K562 (cell line): Measurements from ENCODE around the gene DLGAP1. TPM values are rescaled to one million over a fixed set of nuclear protein-coding genes. Genes with fewer than 3 reads are reported as not detected.

Source experiments
- ATAC-seq: fragments of 200-7000 bp; cut with Tn5 transposase; 3 replicates; pipeline ENCODE4 v1.9.1; 2020; ENCODE audit warnings: moderate library complexity
- BruUV-seq: library from RNA; stranded (reverse); fragments of 400-500 nt; replicated peaks from 2 replicates; lab custom pipeline; 2021; lab: Mats Ljungman, UMichigan
- CTCF ChIA-PET: fragments of 300-600 bp; formaldehyde crosslinking; extraction: SDS; loops from one replicate; lab custom pipeline; 2021; ENCODE audit warnings: low intra/inter-chr PET ratio; lab: Yijun Ruan, JAX
- POLR2A ChIA-PET: fragments of 300-600, 350-650 bp; sonication (Branson Sonifier 250); formaldehyde crosslinking; extraction: SDS; loops from one replicate; lab custom pipeline; 2021; ENCODE audit warnings: antibody characterized with exemption, inconsistent platforms; lab: Yijun Ruan, JAX
- DNase-seq, 4 experiments: peaks; one replicate each; pipeline versions ENCODE4 v3.0.0 to v3.0.0-alpha.2; 2011 to 2018; ENCODE audit warnings: low spot score in 3 of 4, mixed read lengths in 3 of 4; ENCODE audit errors: extremely low read depth in 1 of 4
- FAIRE-seq: peaks from 2 replicates; lab custom pipeline; 2011; peaks lifted over from hg19 to GRCh38; lab: Jason Lieb, UNC
- H2AFZ ChIP-seq: 2 replicates; pipeline ENCODE4 v1.6.0; 2011; ENCODE audit warnings: low read depth, low read length, control low read depth, inconsistent platforms
- H3K27ac ChIP-seq: fragments of 200-600 bp; 3 replicates; pipeline ENCODE4 v1.8.0; 2011; ENCODE audit warnings: low read depth, mild to moderate bottlenecking, control low read depth, inconsistent platforms, low read length, moderate library complexity, mixed read lengths; ENCODE audit errors: extremely low read depth
- H3K27me3 ChIP-seq, 2 experiments: fragments of 300-600 bp in 1 of 2; 2 replicates in 1 of 2; 3 replicates in 1 of 2; pipeline versions ENCODE4 v1.6.0 to v1.8.0; 2011; ENCODE audit warnings: inconsistent platforms in 2 of 2, low read length in 2 of 2, mild to moderate bottlenecking in 1 of 2, mixed read lengths in 1 of 2, moderate library complexity in 1 of 2; ENCODE audit not compliant: control insufficient read depth in 2 of 2, insufficient read depth in 2 of 2
- H3K36me3 ChIP-seq: fragments of 300-600 bp; 3 replicates; pipeline ENCODE4 v1.8.0; 2011; ENCODE audit warnings: mild to moderate bottlenecking, low read length, inconsistent platforms; ENCODE audit not compliant: control insufficient read depth, insufficient read depth
- H3K4me1 ChIP-seq, 2 experiments: fragments of 200-600 bp in 1 of 2; replicated peaks in 1 of 2; 2 replicates in 1 of 2; 3 replicates in 1 of 2; pipeline versions ENCODE4 v1.5.1 to v1.8.0; 2011; ENCODE audit warnings: inconsistent platforms in 2 of 2, low read length in 2 of 2, mild to moderate bottlenecking in 1 of 2, mixed read lengths in 1 of 2, moderate library complexity in 1 of 2; ENCODE audit not compliant: control insufficient read depth in 2 of 2, insufficient read depth in 2 of 2
- H3K4me2 ChIP-seq: 2 replicates; pipeline ENCODE4 v1.6.1; 2011; ENCODE audit warnings: low read length, control low read depth, inconsistent platforms, mixed read lengths; ENCODE audit not compliant: insufficient read depth
- H3K4me3 ChIP-seq: fragments of 200-600 bp; sonication (generic), shearing (Covaris generic); 2 replicates; pipeline ENCODE4 v1.5.1; 2016; ENCODE audit warnings: control low read depth, inconsistent platforms
- H3K79me2 ChIP-seq: fragments of 200-600 bp; 3 replicates; pipeline ENCODE4 v1.8.0; 2011; ENCODE audit warnings: low read length, inconsistent platforms; ENCODE audit not compliant: control insufficient read depth, insufficient read depth
- H3K9ac ChIP-seq, 2 experiments: 2 replicates each; pipeline versions ENCODE4 v1.6.0 to v1.6.1; 2011; ENCODE audit warnings: low read depth in 2 of 2, low read length in 2 of 2, control low read depth in 1 of 2, inconsistent platforms in 1 of 2, mild to moderate bottlenecking in 1 of 2, mixed read lengths in 1 of 2; ENCODE audit not compliant: insufficient read depth in 1 of 2
- H3K9me1 ChIP-seq: one replicate; pipeline ENCODE4 v1.6.0; 2011; ENCODE audit warnings: inconsistent platforms, mild to moderate bottlenecking, low read length, moderate library complexity; ENCODE audit not compliant: control insufficient read depth, insufficient read depth
- H3K9me3 ChIP-seq: replicated peaks from 2 replicates; pipeline ENCODE4 v1.5.1; 2011; ENCODE audit warnings: low read depth, low read length, inconsistent platforms; ENCODE audit not compliant: control insufficient read depth, insufficient read depth
- H4K20me1 ChIP-seq: replicated peaks from 2 replicates; pipeline ENCODE4 v1.6.1; 2011; ENCODE audit warnings: low read length, inconsistent platforms, mixed read lengths; ENCODE audit not compliant: control insufficient read depth, insufficient read depth
- AFF1 ChIP-seq, 2 experiments: fragments of 450-650 bp; IDR thresholded peaks; 2 replicates each; pipeline ENCODE4 v1.6.1; 2018; ENCODE audit warnings: mild to moderate bottlenecking in 2 of 2, low read depth in 1 of 2; ENCODE audit not compliant: partially characterized antibody in 2 of 2
- BHLHE40 ChIP-seq: IDR thresholded peaks from 2 replicates; pipeline ENCODE4 v1.6.1; 2011; ENCODE audit warnings: low read length, improper control_type of control experiment
- HLTF ChIP-seq: fragments of 450-650 bp; IDR thresholded peaks from 2 replicates; pipeline ENCODE4 v1.6.1; 2016
- TFAM ChIP-seq: fragments of 250-450 bp; sonication (Bioruptor Pico); conservative IDR thresholded peaks from 2 replicates; pipeline ENCODE4 v1.5.0; 2021; ENCODE audit warnings: mild to moderate bottlenecking, moderate library complexity
- TSC22D4 ChIP-seq: fragments of 450-650 bp; IDR thresholded peaks from 2 replicates; pipeline ENCODE4 v1.6.1; 2016; ENCODE audit warnings: missing genetic modification characterization, missing biosample characterization, control low read depth
- ZSCAN29 ChIP-seq: fragments of 450-650 bp; IDR thresholded peaks from 2 replicates; pipeline ENCODE4 v1.6.1; 2017
- WGBS: fragments of 100-300 bp; shearing (Covaris generic); methylation state at CpG from one replicate; pipeline ENCODE4 v1.1.6; 2016; ENCODE audit warnings: low coverage, mixed read lengths; ENCODE audit not compliant: insufficient coverage; ENCODE audit errors: missing lambda C conversion rate; 5-methylcytosine and 5-hydroxymethylcytosine counted together
- in situ Hi-C: fragments of 300-500 bp; cut with MboI; formaldehyde crosslinking; loops from 4 replicates; pipeline ENCODE4 v1.15.0; 2018; ENCODE audit warnings: inconsistent platforms, mixed read lengths
- intact Hi-C: fragments of 100-400 bp; cut with micrococcal nuclease; formaldehyde crosslinking; loops from 2 replicates; pipeline ENCODE4 v1.14.2; 2022
- polyA plus RNA-seq, 8 experiments: library from polyadenylated mRNA; depleted of rRNA in 4 of 8; stranded (reverse) in 5 of 8; unstranded in 3 of 8; fragments of >200 nt; fragmentation: Nextera tagmentation in 2 of 8; fragmentation: Illumina TruSeq in 1 of 8; extraction: Ambion mirVana in 2 of 8; extraction: Trizol in 1 of 8; gene quantifications; 2 replicates each; pipeline versions ENCODE4 v1.2.1 to v1.2.3, GENCODE V29; 2011 to 2014; ENCODE audit warnings: inconsistent platforms in 1 of 8, missing spikeins in 1 of 8
- total RNA-seq, 7 experiments: library from RNA; depleted of rRNA in 6 of 7; stranded (reverse); fragments of >200 nt in 6 of 7; fragmentation: Illumina TruSeq in 2 of 7; extraction: Trizol in 2 of 7; gene quantifications; 2 replicates each; pipeline versions ENCODE4 v1.2.1 to v1.2.3, GENCODE V29; 2011 to 2021; ENCODE audit warnings: low replicate concordance in 1 of 7

The DLGAP1 gene
- total and polyA plus RNA-seq, 9 of the 15 experiments (the other 6 are each of a cell fraction or from before 2014, with no cell fraction given), result 0.04 to 0.22 (median 0.08) TPM

- DNase-seq (no peak), FAIRE-seq (no peak), ATAC-seq (no peak)
- in situ Hi-C loops (no loop called here), intact Hi-C loops (no loop called here)
- Histone ChIP-seq H3K27ac (no peak overlapping the region), H3K4me1 (no peaks in the 10 kb centered on the region), H4K20me1 (no peaks in the 10 kb centered on the region), H3K9me3 (no peaks in the 10 kb centered on the region; the same call in 1 of the 2 replicates), H3K36me3 (no peaks in the 10 kb centered on the region), H3K27me3 (no peaks in the 10 kb centered on the region), H3K79me2 (no peaks in the 10 kb centered on the region), H3K9me1 (no peaks in the 10 kb centered on the region), H3K4me2 (no peak overlapping the region), H3K4me3 (no peak overlapping the region), H2AFZ (no peak overlapping the region), H3K9ac (no peak overlapping the region)
- POLR2A ChIA-PET, result no interaction called here
- 0% methylated on average over 5 of the region's 5 CpGs for WGBS
- CTCF ChIA-PET, result no interaction called here
- TF ChIP-seq BHLHE40, result no peak
- TF ChIP-seq TSC22D4 (tag), result no peak
- no peak for TF ChIP-seq ZSCAN29
- no peak for TF ChIP-seq HLTF
- TF ChIP-seq AFF1 (IDR thresholded peaks at IDR 0.05; ENCODE audit: low read depth in 1 of 2, partially characterized antibody in 2 of 2), result no peak
- TF ChIP-seq TFAM (CRISPR knock-in tag), result no peak
- BruUV-seq, result no TSS peak
Measured at GRCh38 chr18:4211111-4211837, 243.8 kb downstream of the DLGAP1 start.
